ENCODE data around the gene POU2F1.

DNA sequence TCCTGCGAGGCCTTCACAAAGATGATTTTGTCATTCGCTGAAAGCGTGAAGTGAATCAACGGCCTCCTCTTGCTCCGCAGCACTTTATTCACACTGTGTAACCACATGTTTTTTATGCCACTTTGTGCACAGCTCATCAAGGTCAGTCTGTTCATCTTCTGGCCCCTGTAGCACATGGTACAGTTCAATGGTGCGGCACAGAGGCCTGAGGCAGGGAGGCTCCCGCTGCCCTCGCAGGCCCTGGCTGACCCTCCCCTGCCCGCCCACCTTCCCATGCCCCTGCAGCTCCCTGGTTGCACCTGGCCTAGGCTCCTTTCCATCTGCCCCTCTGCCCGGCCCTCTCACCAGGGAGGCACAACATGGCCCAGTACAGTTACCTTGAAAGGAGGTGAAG is 210.2 kb downstream of the POU2F1 start:
- TF ChIP-seq, protein P1, sequence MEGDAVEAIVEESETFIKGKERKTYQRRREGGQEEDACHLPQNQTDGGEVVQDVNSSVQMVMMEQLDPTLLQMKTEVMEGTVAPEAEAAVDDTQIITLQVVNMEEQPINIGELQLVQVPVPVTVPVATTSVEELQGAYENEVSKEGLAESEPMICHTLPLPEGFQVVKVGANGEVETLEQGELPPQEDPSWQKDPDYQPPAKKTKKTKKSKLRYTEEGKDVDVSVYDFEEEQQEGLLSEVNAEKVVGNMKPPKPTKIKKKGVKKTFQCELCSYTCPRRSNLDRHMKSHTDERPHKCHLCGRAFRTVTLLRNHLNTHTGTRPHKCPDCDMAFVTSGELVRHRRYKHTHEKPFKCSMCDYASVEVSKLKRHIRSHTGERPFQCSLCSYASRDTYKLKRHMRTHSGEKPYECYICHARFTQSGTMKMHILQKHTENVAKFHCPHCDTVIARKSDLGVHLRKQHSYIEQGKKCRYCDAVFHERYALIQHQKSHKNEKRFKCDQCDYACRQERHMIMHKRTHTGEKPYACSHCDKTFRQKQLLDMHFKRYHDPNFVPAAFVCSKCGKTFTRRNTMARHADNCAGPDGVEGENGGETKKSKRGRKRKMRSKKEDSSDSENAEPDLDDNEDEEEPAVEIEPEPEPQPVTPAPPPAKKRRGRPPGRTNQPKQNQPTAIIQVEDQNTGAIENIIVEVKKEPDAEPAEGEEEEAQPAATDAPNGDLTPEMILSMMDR (IDR thresholded peaks at IDR 0.05; ENCODE audit: poor library complexity, severe bottlenecking), result no peak
- no peak for TF ChIP-seq EZH2 (IDR thresholded peaks at IDR 0.05; ENCODE audit: borderline replicate concordance, insufficient read depth, low read length, poor library complexity, severe bottlenecking)
- TF ChIP-seq MXI1 (conservative IDR thresholded peaks at IDR 0.05; ENCODE audit: poor library complexity, severe bottlenecking), result no peak
- TF ChIP-seq SMC3 (conservative IDR thresholded peaks at IDR 0.05; ENCODE audit: poor library complexity), result no peak
